Liver (tissue), 9 donors: ENCODE results near the gene ZBTB21. TPM values are rescaled to one million over a fixed set of nuclear protein-coding genes. Genes with fewer than 3 reads are reported as not detected.

Experiments used
- DNase-seq: peaks from one replicate; pipeline ENCODE4 v3.0.0-alpha.2; 2017; ENCODE audit warnings: low spot score
- H3K27ac ChIP-seq, 2 donors: one replicate each; pipeline ENCODE4 v1.7.0; 2013; ENCODE audit warnings: inconsistent platforms in 2 of 2, low read length in 2 of 2, control low read depth in 1 of 2, low read depth in 1 of 2, mild to moderate bottlenecking in 1 of 2
- H3K27me3 ChIP-seq, 4 donors: one replicate each; pipeline versions ENCODE4 v1.6.1 to v1.7.0; 2013; ENCODE audit warnings: low read length in 3 of 4, inconsistent platforms in 1 of 4, mild to moderate bottlenecking in 1 of 4, moderate library complexity in 1 of 4; ENCODE audit not compliant: control insufficient read depth in 4 of 4, insufficient read depth in 4 of 4
- H3K36me3 ChIP-seq, 4 donors: one replicate each; pipeline versions ENCODE4 v1.6.1 to v1.7.0; 2013; ENCODE audit warnings: low read length in 3 of 4, mild to moderate bottlenecking in 3 of 4, low read depth in 1 of 4, moderate library complexity in 1 of 4; ENCODE audit not compliant: control insufficient read depth in 4 of 4, insufficient read depth in 3 of 4
- H3K4me1 ChIP-seq, 4 donors: one replicate each; pipeline versions ENCODE4 v1.6.1 to v1.7.0; 2013; ENCODE audit warnings: low read length in 3 of 4, mild to moderate bottlenecking in 3 of 4, moderate library complexity in 1 of 4; ENCODE audit not compliant: control insufficient read depth in 4 of 4, insufficient read depth in 4 of 4
- H3K4me3 ChIP-seq, 3 donors: one replicate each; pipeline versions ENCODE4 v1.6.1 to v1.7.0; 2013; ENCODE audit warnings: low read length in 3 of 3, control low read depth in 1 of 3, low read depth in 1 of 3, mild to moderate bottlenecking in 1 of 3
- H3K9ac ChIP-seq, 2 donors: one replicate each; pipeline ENCODE4 v1.7.0; 2013; ENCODE audit warnings: low read length in 2 of 2, mild to moderate bottlenecking in 2 of 2, moderate library complexity in 2 of 2, control low read depth in 1 of 2, low read depth in 1 of 2
- H3K9me3 ChIP-seq, 4 donors: one replicate each; pipeline versions ENCODE4 v1.6.1 to v1.7.0; 2013; ENCODE audit warnings: low read length in 3 of 4; ENCODE audit not compliant: control insufficient read depth in 4 of 4
- ATF3 ChIP-seq: IDR thresholded peaks from 2 replicates; pipeline ENCODE4 v1.6.1; 2016; ENCODE audit warnings: antibody characterized with exemption
- CTCF ChIP-seq: fragments of 150-350 bp; IDR thresholded peaks from 2 replicates; pipeline ENCODE4 v1.5.1; 2017; ENCODE audit warnings: improper control_type of control experiment, low read depth, low read length; ENCODE audit not compliant: missing input control
- EGR1 ChIP-seq, 2 donors: IDR thresholded peaks; 2 replicates each; pipeline ENCODE4 v1.6.1; 2016 to 2018; ENCODE audit warnings: antibody characterized with exemption in 2 of 2, low read depth in 2 of 2
- FOXA1 ChIP-seq: IDR thresholded peaks from 2 replicates; pipeline ENCODE4 v1.6.1; 2016; ENCODE audit warnings: antibody characterized with exemption
- FOXA2 ChIP-seq: IDR thresholded peaks from 2 replicates; pipeline ENCODE4 v1.6.1; 2016; ENCODE audit warnings: antibody characterized with exemption
- GABPA ChIP-seq, 2 donors: IDR thresholded peaks in 1 of 2; conservative IDR thresholded peaks in 1 of 2; 2 replicates each; pipeline ENCODE4 v1.6.1; 2016; ENCODE audit warnings: antibody characterized with exemption in 2 of 2, mild to moderate bottlenecking in 1 of 2, moderate library complexity in 1 of 2
- HNF4A ChIP-seq, 2 donors: conservative IDR thresholded peaks; 2 replicates each; pipeline ENCODE4 v1.6.1; 2016; ENCODE audit warnings: antibody characterized with exemption in 2 of 2, mild to moderate bottlenecking in 2 of 2
- HNF4G ChIP-seq: IDR thresholded peaks from 2 replicates; pipeline ENCODE4 v1.6.1; 2016; ENCODE audit warnings: antibody characterized with exemption
- JUND ChIP-seq, 2 donors: IDR thresholded peaks; 2 replicates each; pipeline ENCODE4 v1.6.1; 2016; ENCODE audit warnings: antibody characterized with exemption in 2 of 2
- MAX ChIP-seq: IDR thresholded peaks from 2 replicates; pipeline ENCODE4 v1.6.1; 2016; ENCODE audit warnings: antibody characterized with exemption
- RAD21 ChIP-seq, 2 donors: IDR thresholded peaks; 2 replicates each; pipeline ENCODE4 v1.6.1; 2016; ENCODE audit warnings: antibody characterized with exemption in 2 of 2, mild to moderate bottlenecking in 2 of 2
- REST ChIP-seq: IDR thresholded peaks from 2 replicates; pipeline ENCODE4 v1.6.1; 2016; ENCODE audit warnings: antibody characterized with exemption, mild to moderate bottlenecking
- RXRA ChIP-seq, 2 donors: IDR thresholded peaks; 2 replicates each; pipeline ENCODE4 v1.6.1; 2017 to 2018; ENCODE audit warnings: antibody characterized with exemption in 2 of 2, mild to moderate bottlenecking in 1 of 2
- TAF1 ChIP-seq: conservative IDR thresholded peaks from 2 replicates; pipeline ENCODE4 v1.6.1; 2016; ENCODE audit warnings: antibody characterized with exemption, mild to moderate bottlenecking
- YY1 ChIP-seq: IDR thresholded peaks from 2 replicates; pipeline ENCODE4 v1.6.1; 2016; ENCODE audit warnings: antibody characterized with exemption, mild to moderate bottlenecking
- ZBTB33 ChIP-seq: IDR thresholded peaks from 2 replicates; pipeline ENCODE4 v1.6.1; 2016; ENCODE audit warnings: antibody characterized with exemption
- WGBS: extraction: QIAGEN DNeasy Blood & Tissue Kit; methylation state at CpG from one replicate; pipeline ENCODE4 v1.1.7; 2013; 5-methylcytosine and 5-hydroxymethylcytosine counted together
- polyA plus RNA-seq, 2 donors: library from polyadenylated mRNA; stranded (reverse) in 1 of 2; unstranded in 1 of 2; fragments of 200-250 nt in 1 of 2; fragments of >200 nt in 1 of 2; fragmentation: Nextera tagmentation in 1 of 2; extraction: Ambion mirVana in 1 of 2; gene quantifications; one replicate each; pipeline versions ENCODE4 v1.2.1 to v1.2.3, GENCODE V29; 2013 to 2015
- total RNA-seq, 2 donors: library from RNA; depleted of rRNA; stranded (reverse); fragments of >200 nt; gene quantifications; one replicate each; pipeline ENCODE4 v1.2.3, GENCODE V29; 2014
- donor health status: healthy.
- donor health status: healthy.
- donor health status: healthy.
- donor health status: healthy.
- donor health status: healthy.

The ZBTB21 gene
- total and polyA plus RNA-seq, 4 donors = 3.1 to 14.1 (median 4.0) TPM

- H3K4me3 ChIP-seq = no peak overlapping the region
- H3K9ac ChIP-seq = no peak overlapping the region
- H3K27me3 ChIP-seq = no peaks in the 10 kb centered on the region
- WGBS = 96% methylated on average over 12 of the region's 12 CpGs
- H3K9me3 ChIP-seq = no peaks in the 10 kb centered on the region
- DNase-seq = no peak
- TF ChIP-seq RXRA (IDR thresholded peaks at IDR 0.05) = no peak
- TF ChIP-seq FOXA1 = no peak
- TF ChIP-seq MAX = no peak
- no peak for TF ChIP-seq CTCF
- no peak for TF ChIP-seq RAD21 (IDR thresholded peaks at IDR 0.05)
- TF ChIP-seq ATF3 = no peak
- no peak for TF ChIP-seq EGR1 (IDR thresholded peaks at IDR 0.05; ENCODE audit: low read depth in 2 of 2)
- TF ChIP-seq HNF4G = no peak
- TF ChIP-seq FOXA2 = no peak
- TF ChIP-seq HNF4A (conservative IDR thresholded peaks at IDR 0.05) = no peak
- H3K4me1 ChIP-seq = no peaks in the 10 kb centered on the region
- no peak overlapping the region for H3K27ac ChIP-seq
- H3K36me3 ChIP-seq = peaks cover 0 to 3% (median 0%) of the 10 kb centered on the region in 4 donors
Observed at GRCh38 chr21:41941941-41942340, 68.2 kb downstream of the ZBTB21 start.

GRCh38 chr21:41940431-41940830, 69.7 kb downstream of the ZBTB21 start:
- no peaks in the 10 kb centered on the region for H3K9me3 ChIP-seq
- no peak for DNase-seq
- H3K36me3 ChIP-seq = peaks cover 0 to 3% (median 0%) of the 10 kb centered on the region in 4 donors
- no peaks in the 10 kb centered on the region for H3K4me1 ChIP-seq
- no peak for TF ChIP-seq RXRA (IDR thresholded peaks at IDR 0.05)
- no peak overlapping the region for H3K27ac ChIP-seq
- H3K4me3 ChIP-seq = no peak overlapping the region
- H3K27me3 ChIP-seq = no peaks in the 10 kb centered on the region
- WGBS = 94% methylated on average over 3 of the region's 3 CpGs
- no peak overlapping the region for H3K9ac ChIP-seq

GRCh38 chr21:41939391-41939790, 70.8 kb downstream of the ZBTB21 start:
- H3K27me3 ChIP-seq = no peaks in the 10 kb centered on the region
- no peaks in the 10 kb centered on the region for H3K4me1 ChIP-seq
- H3K9ac ChIP-seq = no peak overlapping the region
- no peaks in the 10 kb centered on the region for H3K9me3 ChIP-seq
- no peak overlapping the region for H3K27ac ChIP-seq
- no peak overlapping the region for H3K4me3 ChIP-seq
- WGBS = 96% methylated on average over 8 of the region's 8 CpGs
- peaks cover 0 to 3% (median under 1%) of the 10 kb centered on the region in 4 donors for H3K36me3 ChIP-seq
- no peak for DNase-seq
- no peak for TF ChIP-seq GABPA (IDR thresholded peaks at IDR 0.05 in 1 of 2, conservative IDR thresholded peaks at IDR 0.05 in 1 of 2)
- no peak for TF ChIP-seq HNF4G
- no peak for TF ChIP-seq CTCF
- no peak for TF ChIP-seq REST
- TF ChIP-seq MAX = no peak
- no peak for TF ChIP-seq EGR1 (IDR thresholded peaks at IDR 0.05; ENCODE audit: low read depth in 2 of 2)
- no peak for TF ChIP-seq FOXA2
- TF ChIP-seq ZBTB33 = no peak
- no peak for TF ChIP-seq TAF1
- no peak for TF ChIP-seq FOXA1
- no peak for TF ChIP-seq RXRA (IDR thresholded peaks at IDR 0.05)
- TF ChIP-seq HNF4A (conservative IDR thresholded peaks at IDR 0.05) = no peak
- no peak for TF ChIP-seq JUND (IDR thresholded peaks at IDR 0.05)
- no peak for TF ChIP-seq ATF3
- TF ChIP-seq RAD21 (IDR thresholded peaks at IDR 0.05) = no peak
- TF ChIP-seq YY1 = no peak
